HEK293 (cell line): ENCODE measurements around the gene KCNMB2.

Experiments used
- CTCF ChIA-PET: fragments of 350-600 bp; formaldehyde crosslinking; extraction: SDS; loops from one replicate; lab custom pipeline; 2021; ENCODE audit warnings: antibody characterized with exemption; lab: Yijun Ruan, JAX
- POLR2A ChIA-PET: fragments of 300-600 bp; formaldehyde crosslinking; extraction: SDS; loops from one replicate; lab custom pipeline; 2020; ENCODE audit warnings: antibody characterized with exemption, inconsistent platforms; lab: Yijun Ruan, JAX
- H3K27ac ChIP-seq: fragments of 200-500 bp; sonication (Bioruptor generic); 2 replicates; pipeline ENCODE4 v1.5.1; 2014; ENCODE audit warnings: low read depth, low read length, control low read depth, inconsistent platforms; ENCODE audit errors: extremely low read depth
- H3K36me3 ChIP-seq, 2 experiments: fragments of 200-500 bp in 1 of 2; sonication (Bioruptor generic) in 1 of 2; 1 replicate in 1 of 2; 2 replicates in 1 of 2; pipeline ENCODE4 v1.5.1; 2014 to 2017; ENCODE audit warnings: inconsistent platforms in 2 of 2, low read length in 2 of 2; ENCODE audit not compliant: control insufficient read depth in 2 of 2, insufficient read depth in 1 of 2
- H3K4me1 ChIP-seq: fragments of 200-500 bp; sonication (Bioruptor generic); 2 replicates; pipeline ENCODE4 v1.5.1; 2014; ENCODE audit warnings: mild to moderate bottlenecking, low read length, inconsistent platforms; ENCODE audit not compliant: control insufficient read depth, insufficient read depth
- H3K4me3 ChIP-seq: 2 replicates; pipeline ENCODE4 v1.5.1; 2011; ENCODE audit warnings: low read depth, mild to moderate bottlenecking, control low read depth, low read length, moderate library complexity
- H3K9me3 ChIP-seq: fragments of 200-500 bp; sonication (Bioruptor generic); 2 replicates; pipeline ENCODE4 v1.5.1; 2014; ENCODE audit warnings: low read depth, low read length, inconsistent platforms; ENCODE audit not compliant: control insufficient read depth, insufficient read depth
- GFI1B ChIP-seq: fragments of 450-650 bp; formaldehyde crosslinking; IDR thresholded peaks from 2 replicates; pipeline ENCODE4 v1.5.1; 2016; ENCODE audit warnings: missing biosample characterization, missing genetic modification characterization
- KLF7 ChIP-seq: fragments of 450-650 bp; formaldehyde crosslinking; IDR thresholded peaks from 2 replicates; pipeline ENCODE4 v1.5.1; 2016; ENCODE audit warnings: missing biosample characterization, missing genetic modification characterization, borderline replicate concordance
- PRDM4 ChIP-seq: fragments of 450-650 bp; formaldehyde crosslinking; IDR thresholded peaks from 2 replicates; pipeline ENCODE4 v1.5.1; 2017; ENCODE audit warnings: missing biosample characterization, missing genetic modification characterization
- REST ChIP-seq: fragments of 450-650 bp; formaldehyde crosslinking; IDR thresholded peaks from 2 replicates; pipeline ENCODE4 v1.5.1; 2016; ENCODE audit warnings: missing biosample characterization, missing genetic modification characterization
- ZFP3 ChIP-seq: fragments of 450-650 bp; formaldehyde crosslinking; IDR thresholded peaks from 2 replicates; pipeline ENCODE4 v1.5.1; 2016; ENCODE audit warnings: low read depth, missing biosample characterization, missing genetic modification characterization
- ZNF138 ChIP-seq: fragments of 450-650 bp; formaldehyde crosslinking; IDR thresholded peaks from 2 replicates; pipeline ENCODE4 v1.5.1; 2016; ENCODE audit warnings: missing biosample characterization, missing genetic modification characterization, borderline replicate concordance
- ZNF140 ChIP-seq: fragments of 450-650 bp; formaldehyde crosslinking; IDR thresholded peaks from 2 replicates; pipeline ENCODE4 v1.5.1; 2016; ENCODE audit warnings: missing biosample characterization, missing genetic modification characterization
- ZNF175 ChIP-seq: fragments of 450-650 bp; formaldehyde crosslinking; IDR thresholded peaks from 2 replicates; pipeline ENCODE4 v1.5.1; 2016; ENCODE audit warnings: missing biosample characterization, missing genetic modification characterization
- ZNF274 ChIP-seq, 2 experiments: fragments of 200-500 bp in 1 of 2; fragments of 450-650 bp in 1 of 2; sonication (Bioruptor generic) in 1 of 2; formaldehyde crosslinking in 1 of 2; IDR thresholded peaks; 2 replicates each; pipeline versions ENCODE4 v1.5.1 to v1.6.1; 2014 to 2016; ENCODE audit warnings: borderline replicate concordance in 1 of 2, inconsistent platforms in 1 of 2, low read length in 1 of 2, missing biosample characterization in 1 of 2, missing genetic modification characterization in 1 of 2
- ZNF292 ChIP-seq: fragments of 450-650 bp; formaldehyde crosslinking; IDR thresholded peaks from 2 replicates; pipeline ENCODE4 v1.5.1; 2016; ENCODE audit warnings: low read depth, missing biosample characterization, missing genetic modification characterization, borderline replicate concordance
- ZNF362 ChIP-seq: fragments of 450-650 bp; formaldehyde crosslinking; IDR thresholded peaks from 2 replicates; pipeline ENCODE4 v1.5.1; 2016; ENCODE audit warnings: missing biosample characterization, missing genetic modification characterization
- ZNF366 ChIP-seq: fragments of 450-650 bp; formaldehyde crosslinking; conservative IDR thresholded peaks from 2 replicates; pipeline ENCODE4 v1.5.1; 2016; ENCODE audit warnings: missing biosample characterization, missing genetic modification characterization
- ZNF426 ChIP-seq: fragments of 450-650 bp; formaldehyde crosslinking; IDR thresholded peaks from 2 replicates; pipeline ENCODE4 v1.5.1; 2017; ENCODE audit warnings: missing biosample characterization, missing genetic modification characterization, mild to moderate bottlenecking, inconsistent platforms, moderate library complexity
- ZNF433 ChIP-seq: fragments of 450-650 bp; formaldehyde crosslinking; IDR thresholded peaks from 2 replicates; pipeline ENCODE4 v1.5.1; 2016; ENCODE audit warnings: missing biosample characterization, missing genetic modification characterization, low read depth
- ZNF544 ChIP-seq: fragments of 450-650 bp; formaldehyde crosslinking; IDR thresholded peaks from 2 replicates; pipeline ENCODE4 v1.5.0; 2017; ENCODE audit warnings: missing biosample characterization, missing genetic modification characterization
- ZNF692 ChIP-seq: fragments of 450-650 bp; formaldehyde crosslinking; IDR thresholded peaks from 2 replicates; pipeline ENCODE4 v1.5.1; 2016; ENCODE audit warnings: missing biosample characterization, missing genetic modification characterization
- ZNF701 ChIP-seq: fragments of 450-650 bp; formaldehyde crosslinking; IDR thresholded peaks from 2 replicates; pipeline ENCODE4 v1.5.1; 2016; ENCODE audit warnings: missing biosample characterization, missing genetic modification characterization
- TF ChIP-seq, protein P1 (sequence below): fragments of 450-650 bp; formaldehyde crosslinking; IDR thresholded peaks from 2 replicates; pipeline ENCODE4 v1.5.1; 2017; ENCODE audit warnings: missing biosample characterization, mild to moderate bottlenecking, missing genetic modification characterization, moderate library complexity
- TF ChIP-seq, protein P2 (sequence below): fragments of 450-650 bp; formaldehyde crosslinking; IDR thresholded peaks from 2 replicates; pipeline ENCODE4 v1.5.0; 2017; ENCODE audit warnings: missing biosample characterization, missing genetic modification characterization, borderline replicate concordance

KCNMB2 gene

DNA sequence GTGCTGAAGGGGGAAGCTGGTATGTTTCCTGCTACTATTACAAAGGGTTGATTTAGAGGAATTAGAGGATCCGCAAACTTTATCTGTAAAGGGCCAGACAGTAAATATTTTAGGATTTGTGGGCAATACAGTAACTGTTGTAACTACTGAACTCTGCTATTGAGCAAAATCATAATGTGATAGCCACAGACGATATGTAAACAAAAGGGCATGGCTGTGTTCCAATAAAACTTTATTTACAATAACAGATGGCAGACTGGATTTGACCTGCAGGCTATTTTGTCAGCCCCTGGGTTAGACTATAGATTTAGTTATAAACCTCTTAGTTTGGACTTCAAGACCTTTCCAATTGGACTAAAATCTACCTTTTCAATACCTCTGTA lies 27.8 kb upstream of the KCNMB2 start:
- Histone ChIP-seq H3K9me3 (no peaks in the 10 kb centered on the region), H3K27ac (no peak overlapping the region), H3K4me1 (no peaks in the 10 kb centered on the region)
- CTCF ChIA-PET: no interaction called here
- TF ChIP-seq ZNF701 (tag by site-specific recombination): no peak
- TF ChIP-seq REST (tag by site-specific recombination): no peak
- no peak for TF ChIP-seq ZNF138
- TF ChIP-seq PRDM4: no peak
- TF ChIP-seq ZNF692 (tag by site-specific recombination): no peak
- TF ChIP-seq ZNF274 (IDR thresholded peaks at IDR 0.05; ENCODE audit: low read length): no peak
- TF ChIP-seq ZNF274 (tag by site-specific recombination; IDR thresholded peaks at IDR 0.05; ENCODE audit: borderline replicate concordance): no peak
- TF ChIP-seq ZFP3: no peak
- no peak for TF ChIP-seq ZNF175 (tag by site-specific recombination)
- no peak for TF ChIP-seq KLF7 (tag by site-specific recombination)
- TF ChIP-seq, all 188 proteins: peak for 0
- Histone ChIP-seq H3K36me3 (no peaks in the 10 kb centered on the region), H3K4me3 (no peak overlapping the region)
- POLR2A ChIA-PET: no interaction called here

- H3K27ac ChIP-seq: no peak overlapping the region
- no peaks in the 10 kb centered on the region for H3K36me3 ChIP-seq
- H3K9me3 ChIP-seq: no peaks in the 10 kb centered on the region
- TF ChIP-seq ZNF433 (no peak), ZNF701 (tag by site-specific recombination) (no peak), ZNF362 (no peak)
- CTCF ChIA-PET: no interaction called here
- POLR2A ChIA-PET: no interaction called here
- H3K4me1 ChIP-seq: no peaks in the 10 kb centered on the region
- no peak overlapping the region for H3K4me3 ChIP-seq
Measured at GRCh38 chr3:178510496-178510895, 25.7 kb upstream of the KCNMB2 start.

DNA sequence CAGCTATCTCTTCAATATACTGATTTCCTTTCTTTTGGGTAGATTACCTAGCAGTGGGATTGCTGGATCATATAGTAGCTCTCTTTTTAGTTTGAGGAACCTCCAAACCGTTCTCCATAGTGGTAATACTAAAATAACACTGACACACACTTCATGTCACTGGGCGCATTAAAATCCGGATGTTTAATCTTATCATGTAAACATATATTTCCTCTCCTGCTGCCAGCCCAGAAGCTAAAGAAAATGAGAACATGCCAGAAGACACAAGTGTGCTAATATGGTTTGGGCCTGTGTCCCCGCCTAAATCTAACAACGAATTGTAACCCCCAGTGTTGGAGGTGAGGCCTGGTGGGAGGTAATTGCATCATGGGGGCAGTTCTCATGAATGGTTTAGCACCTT lies 23.6 kb upstream of the KCNMB2 start:
- no peak overlapping the region for H3K4me3 ChIP-seq
- no peaks in the 10 kb centered on the region for H3K9me3 ChIP-seq
- CTCF ChIA-PET: no interaction called here
- POLR2A ChIA-PET: no interaction called here
- no peak overlapping the region for H3K27ac ChIP-seq
- no peaks in the 10 kb centered on the region for H3K4me1 ChIP-seq
- H3K36me3 ChIP-seq: no peaks in the 10 kb centered on the region
- TF ChIP-seq, protein P1, sequence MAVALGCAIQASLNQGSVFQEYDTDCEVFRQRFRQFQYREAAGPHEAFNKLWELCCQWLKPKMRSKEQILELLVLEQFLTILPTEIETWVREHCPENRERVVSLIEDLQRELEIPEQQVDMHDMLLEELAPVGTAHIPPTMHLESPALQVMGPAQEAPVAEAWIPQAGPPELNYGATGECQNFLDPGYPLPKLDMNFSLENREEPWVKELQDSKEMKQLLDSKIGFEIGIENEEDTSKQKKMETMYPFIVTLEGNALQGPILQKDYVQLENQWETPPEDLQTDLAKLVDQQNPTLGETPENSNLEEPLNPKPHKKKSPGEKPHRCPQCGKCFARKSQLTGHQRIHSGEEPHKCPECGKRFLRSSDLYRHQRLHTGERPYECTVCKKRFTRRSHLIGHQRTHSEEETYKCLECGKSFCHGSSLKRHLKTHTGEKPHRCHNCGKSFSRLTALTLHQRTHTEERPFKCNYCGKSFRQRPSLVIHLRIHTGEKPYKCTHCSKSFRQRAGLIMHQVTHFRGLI (tag by site-specific recombination): no peak
- TF ChIP-seq ZNF544 (tag by site-specific recombination): no peak
- no peak for TF ChIP-seq ZNF426
- no peak for TF ChIP-seq GFI1B
- no peak for TF ChIP-seq ZNF292 (tag by site-specific recombination)
- TF ChIP-seq ZNF140: no peak
- TF ChIP-seq, protein P2, sequence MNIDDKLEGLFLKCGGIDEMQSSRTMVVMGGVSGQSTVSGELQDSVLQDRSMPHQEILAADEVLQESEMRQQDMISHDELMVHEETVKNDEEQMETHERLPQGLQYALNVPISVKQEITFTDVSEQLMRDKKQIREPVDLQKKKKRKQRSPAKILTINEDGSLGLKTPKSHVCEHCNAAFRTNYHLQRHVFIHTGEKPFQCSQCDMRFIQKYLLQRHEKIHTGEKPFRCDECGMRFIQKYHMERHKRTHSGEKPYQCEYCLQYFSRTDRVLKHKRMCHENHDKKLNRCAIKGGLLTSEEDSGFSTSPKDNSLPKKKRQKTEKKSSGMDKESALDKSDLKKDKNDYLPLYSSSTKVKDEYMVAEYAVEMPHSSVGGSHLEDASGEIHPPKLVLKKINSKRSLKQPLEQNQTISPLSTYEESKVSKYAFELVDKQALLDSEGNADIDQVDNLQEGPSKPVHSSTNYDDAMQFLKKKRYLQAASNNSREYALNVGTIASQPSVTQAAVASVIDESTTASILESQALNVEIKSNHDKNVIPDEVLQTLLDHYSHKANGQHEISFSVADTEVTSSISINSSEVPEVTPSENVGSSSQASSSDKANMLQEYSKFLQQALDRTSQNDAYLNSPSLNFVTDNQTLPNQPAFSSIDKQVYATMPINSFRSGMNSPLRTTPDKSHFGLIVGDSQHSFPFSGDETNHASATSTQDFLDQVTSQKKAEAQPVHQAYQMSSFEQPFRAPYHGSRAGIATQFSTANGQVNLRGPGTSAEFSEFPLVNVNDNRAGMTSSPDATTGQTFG (tag by site-specific recombination): no peak
- no peak for TF ChIP-seq ZNF366 (tag by site-specific recombination)
